IPS DF 19.7 (cell line): ENCODE results near the gene PTPN1.
"Not testable (repeated sequence)": the region's sequence is repeated elsewhere in the genome, so short reads cannot be mapped to it uniquely, and the experiment has no call there.

Experiments used
- DNase-seq: peaks from one replicate; pipeline ENCODE4 v3.0.0-alpha.2; 2013; ENCODE audit warnings: low read depth, low spot score

Gene PTPN1

DNA sequence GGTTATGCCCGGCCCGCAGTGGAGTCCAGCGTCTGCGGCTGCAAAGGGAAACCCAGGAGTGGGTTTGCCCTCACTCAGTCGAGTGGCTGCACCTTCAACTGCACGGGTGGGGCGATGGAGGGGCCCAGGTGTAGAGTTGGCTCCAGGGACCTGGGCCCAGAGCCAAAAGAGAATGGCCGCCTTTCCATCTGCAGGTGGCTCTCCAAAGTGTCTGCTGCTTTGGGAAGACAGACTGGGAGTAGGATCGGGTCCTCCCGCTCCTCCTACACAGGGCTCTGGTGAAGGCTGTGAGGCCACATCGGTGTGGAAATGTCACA is 80.1 kb downstream of the PTPN1 start:
- DNase-seq = no peak

DNA sequence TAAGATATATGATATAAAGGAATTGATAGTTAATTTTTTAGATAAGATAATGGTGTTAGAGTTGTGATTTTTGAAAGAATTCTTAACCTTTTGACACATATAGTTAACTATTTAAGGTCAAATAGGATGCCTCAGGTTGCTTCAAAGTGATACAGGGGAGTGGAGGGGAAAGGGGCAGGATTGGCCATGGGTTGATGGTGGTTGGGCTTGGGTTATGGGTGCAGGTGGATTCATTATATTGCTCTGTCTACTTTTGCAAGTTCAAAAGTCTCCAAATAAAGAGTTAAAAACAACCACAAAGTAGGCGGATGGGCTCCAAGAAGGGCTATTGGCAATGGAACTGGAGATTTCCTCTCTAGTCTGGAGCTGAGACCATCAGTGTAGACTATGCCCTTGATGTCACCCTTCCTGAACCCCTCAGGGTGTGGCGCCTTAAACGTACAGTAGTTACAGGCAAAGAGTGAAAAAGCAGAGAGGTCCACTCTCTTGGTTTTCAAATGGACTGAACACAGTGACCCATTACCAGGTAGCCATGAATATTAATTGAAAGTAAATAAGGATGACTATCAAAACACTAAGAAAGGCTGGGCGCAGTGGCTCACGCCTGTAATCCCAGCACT is 81.2 kb downstream of the PTPN1 start:
- no peak for DNase-seq

DNA sequence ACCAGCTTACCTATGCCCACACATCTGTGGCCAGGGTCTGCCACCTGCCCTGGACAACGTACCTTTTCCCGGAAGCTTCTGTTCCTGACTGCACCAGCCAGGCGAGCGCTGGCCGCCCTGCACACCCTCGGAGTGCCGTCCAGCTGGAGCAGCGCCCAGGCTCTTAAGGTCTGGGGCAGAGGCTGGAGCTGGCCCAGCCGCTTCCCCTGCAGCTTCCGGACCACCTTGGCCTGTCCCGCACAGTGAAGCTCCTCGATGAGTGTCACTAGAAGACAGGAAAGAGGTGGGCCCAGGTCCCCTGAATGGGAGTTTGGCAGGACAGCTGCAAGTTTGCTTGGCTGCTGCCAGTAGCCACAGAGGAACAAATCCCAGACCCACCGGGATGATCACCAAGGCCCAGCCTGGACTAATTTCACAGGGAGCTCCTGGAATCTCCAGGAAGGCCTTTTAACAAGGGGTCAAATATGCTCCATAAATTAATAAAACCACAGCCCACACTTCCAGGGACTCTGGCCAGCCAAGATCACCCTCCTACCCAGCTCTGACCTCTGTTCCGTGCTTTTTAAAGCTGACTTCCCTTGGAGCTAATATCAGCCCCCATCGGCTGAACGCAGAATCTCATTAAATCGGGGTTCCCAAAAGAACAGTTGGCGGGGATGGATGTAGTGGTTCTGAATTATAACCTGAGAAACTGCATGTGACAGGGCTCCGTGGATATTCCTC is 82.3 kb downstream of the PTPN1 start:
- no peak for DNase-seq

DNA sequence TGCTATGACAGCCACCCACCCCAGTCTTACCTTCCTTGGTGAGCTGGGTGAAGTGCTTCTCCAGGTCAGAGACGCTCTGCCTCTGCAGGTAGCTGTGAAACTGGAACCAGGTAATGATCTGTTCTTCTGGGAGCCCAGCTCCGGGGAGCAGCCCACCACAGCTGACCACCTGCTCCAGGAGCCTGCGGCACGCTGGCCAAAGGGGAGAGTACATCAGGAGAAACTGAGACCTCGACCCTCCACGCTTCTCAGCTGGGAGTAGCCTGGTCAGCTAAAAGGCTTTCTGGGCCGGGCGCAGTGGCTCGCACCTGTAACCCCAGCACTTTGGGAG is 82.8 kb downstream of the PTPN1 start:
- no peak for DNase-seq

DNA sequence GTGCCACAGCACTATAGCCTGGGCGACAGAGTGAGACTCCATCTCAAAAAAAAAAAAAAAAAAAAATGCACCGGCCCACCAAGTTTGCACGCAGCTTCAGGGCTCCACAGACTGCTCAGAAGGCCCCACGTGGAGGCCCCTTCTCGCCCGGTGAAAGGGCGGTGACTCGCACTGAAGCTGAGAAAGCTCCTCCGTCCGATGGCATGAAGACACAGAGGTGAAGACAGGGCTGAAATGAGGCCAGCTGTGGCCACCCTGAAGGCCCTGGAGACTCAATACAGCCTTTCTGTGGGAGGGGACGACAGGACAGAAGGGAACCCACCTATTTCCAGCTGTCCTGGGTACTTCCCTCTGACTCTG is 84.0 kb downstream of the PTPN1 start:
- no peak for DNase-seq

DNA sequence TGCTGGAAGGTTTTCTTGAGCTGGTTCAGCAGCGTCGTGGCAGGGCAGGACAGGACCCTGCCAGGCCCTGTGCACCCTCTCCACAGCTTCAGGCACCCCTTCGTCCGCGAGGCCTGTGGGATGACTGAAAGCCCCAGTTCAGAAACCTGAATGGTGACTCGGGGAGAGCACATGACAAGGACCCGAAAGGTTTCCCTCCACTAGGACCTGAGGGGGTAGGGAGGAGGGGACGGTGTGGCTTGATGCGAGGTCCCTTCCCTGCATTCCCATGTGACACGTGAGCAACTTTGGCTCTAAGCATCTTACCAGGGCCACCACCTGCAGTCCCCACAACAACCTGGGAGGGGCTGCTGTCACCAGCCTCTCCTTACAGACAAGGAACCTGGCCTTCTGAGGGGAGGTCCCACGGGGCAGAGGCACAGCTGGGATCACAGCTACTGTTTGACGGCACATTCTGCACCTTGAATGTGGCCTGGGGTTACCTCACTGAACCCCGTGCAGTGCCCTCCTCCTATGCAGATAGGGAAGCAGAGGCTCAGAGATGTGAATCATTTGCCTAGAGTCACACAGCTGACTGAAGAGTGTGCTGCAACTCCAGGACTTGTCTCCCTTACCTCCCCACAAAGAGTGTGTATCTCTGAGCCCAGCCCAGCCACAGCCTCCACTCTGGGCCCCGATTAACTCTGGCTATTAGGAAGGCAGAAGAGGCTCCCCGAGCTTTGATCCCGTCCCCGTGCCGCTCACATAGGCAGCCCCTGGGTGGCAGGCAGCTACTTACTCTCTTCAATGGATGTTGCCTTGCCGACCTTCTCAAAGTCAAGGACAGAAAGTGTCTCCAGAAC is 84.6 kb downstream of the PTPN1 start:
- no peak for DNase-seq

DNA sequence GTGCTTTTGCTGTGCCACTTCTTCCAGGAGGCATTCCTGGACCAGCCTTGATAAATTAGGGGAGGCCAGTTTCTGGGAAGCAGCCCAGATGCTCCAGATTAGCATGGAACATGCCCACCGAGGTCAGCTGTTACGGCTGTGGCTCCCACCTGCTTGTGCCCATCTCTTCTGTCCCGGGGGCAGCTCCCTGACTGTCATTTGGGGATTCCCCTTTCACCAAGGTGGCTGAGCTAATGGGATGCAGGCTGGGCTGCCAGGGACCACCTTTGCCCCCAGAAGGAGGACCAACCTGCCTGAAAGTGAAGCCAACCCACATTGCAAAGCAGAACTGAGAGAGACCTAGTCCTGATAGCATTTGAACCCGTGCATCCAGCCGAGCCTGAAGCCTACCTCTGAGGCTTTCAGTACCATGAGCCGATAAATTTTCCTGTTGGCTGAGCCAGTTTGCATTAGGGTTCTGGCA is 85.3 kb downstream of the PTPN1 start:
- no peak for DNase-seq

DNA sequence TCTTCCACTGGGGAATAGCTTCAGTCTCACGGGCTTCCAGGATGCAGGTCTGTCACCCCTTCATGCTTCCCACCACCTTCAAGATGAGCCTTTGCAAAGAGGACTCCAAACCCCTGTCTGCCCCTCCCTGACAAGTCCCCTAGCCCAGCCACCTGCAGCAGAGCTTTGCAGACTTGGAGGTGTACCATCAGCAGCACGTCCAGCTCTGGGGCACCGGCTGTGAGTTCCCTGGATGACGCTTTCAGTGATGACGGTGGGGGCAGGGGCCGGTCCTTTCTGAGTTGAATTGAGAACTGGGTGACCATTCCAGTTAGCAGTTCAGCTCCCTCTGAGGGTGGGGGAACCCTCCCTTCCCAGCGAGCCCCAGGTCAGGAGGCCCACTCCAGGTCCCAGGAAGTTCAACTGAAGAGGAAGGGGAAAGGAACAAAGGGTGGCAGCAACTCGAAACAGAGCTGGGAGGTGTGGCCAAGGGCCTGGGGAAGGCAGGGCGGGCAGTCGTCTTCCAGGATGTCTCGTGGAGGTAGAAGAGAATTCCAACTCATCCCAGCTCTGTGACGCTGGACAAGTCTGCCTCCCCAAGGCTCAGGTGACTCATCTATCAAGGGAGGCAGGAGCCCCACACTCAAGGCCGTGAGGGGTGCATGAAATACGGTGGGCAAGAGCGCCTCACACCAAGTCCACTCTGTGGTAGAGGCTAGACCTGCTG is 86.0 kb downstream of the PTPN1 start:
- DNase-seq = no peak

DNA sequence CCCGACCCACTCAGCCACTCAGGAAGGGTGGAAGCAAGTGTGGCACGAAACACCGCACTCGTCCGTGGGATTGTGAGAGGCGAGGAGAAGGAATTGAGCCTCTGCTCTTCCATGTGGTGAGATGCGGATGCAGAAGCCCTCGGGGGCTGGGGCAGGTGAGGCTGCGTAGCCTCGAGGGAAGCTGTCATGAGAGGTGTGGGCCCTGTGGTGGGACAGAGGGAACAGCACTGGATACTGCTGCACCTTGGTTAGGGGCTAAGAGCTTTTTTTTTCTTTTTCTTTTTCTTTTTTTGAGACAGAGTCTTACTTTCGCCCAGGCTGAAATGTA is 86.5 kb downstream of the PTPN1 start:
- no peak for DNase-seq

DNA sequence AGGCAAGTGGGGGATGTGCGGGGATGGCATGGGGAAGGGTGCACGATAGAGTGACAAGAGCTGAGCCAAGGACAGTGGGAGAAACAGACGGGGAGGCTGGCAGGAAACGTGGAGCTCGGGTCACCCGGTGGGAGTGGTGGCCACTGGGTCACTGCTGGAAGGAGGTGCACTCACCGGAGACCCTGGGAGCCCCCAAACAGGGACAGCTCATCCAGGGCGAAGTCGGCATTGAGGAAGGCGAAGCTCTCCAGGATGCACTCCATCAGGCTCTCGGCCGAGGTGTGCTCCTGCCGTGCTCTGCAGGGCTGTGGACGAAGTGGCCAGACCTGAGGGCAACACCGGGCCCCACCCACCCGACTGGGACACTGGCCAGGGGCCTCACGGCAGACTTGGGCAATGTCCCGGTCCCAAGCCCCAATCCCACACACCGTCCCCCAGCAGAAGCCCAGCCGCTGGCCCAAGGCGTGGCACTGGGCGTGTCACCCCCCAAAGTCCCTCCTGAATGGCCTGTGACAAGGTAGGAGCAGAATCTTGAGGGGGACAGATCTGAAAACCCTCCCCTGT is 87.3 kb downstream of the PTPN1 start:
- no peak for DNase-seq

DNA sequence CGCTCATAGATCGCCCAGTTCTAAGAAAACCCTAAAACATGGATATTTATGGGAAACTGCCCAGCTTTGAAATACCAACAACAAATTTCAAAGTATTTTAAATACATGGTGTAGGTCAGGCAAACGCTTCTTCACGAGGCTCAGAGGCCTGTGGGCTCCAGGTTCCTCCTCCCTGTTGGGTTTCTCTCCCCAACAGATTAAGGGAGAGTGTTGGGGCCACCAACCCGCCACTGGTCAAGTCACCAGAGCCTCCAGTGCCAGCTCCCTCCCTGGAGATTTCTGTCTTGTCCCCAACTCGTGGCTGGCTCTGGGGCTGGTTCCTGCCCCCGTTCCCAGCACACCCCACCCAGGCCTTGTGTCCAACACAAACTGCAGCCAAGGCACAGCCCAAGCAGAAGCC is 87.9 kb downstream of the PTPN1 start:
- no peak for DNase-seq

DNA sequence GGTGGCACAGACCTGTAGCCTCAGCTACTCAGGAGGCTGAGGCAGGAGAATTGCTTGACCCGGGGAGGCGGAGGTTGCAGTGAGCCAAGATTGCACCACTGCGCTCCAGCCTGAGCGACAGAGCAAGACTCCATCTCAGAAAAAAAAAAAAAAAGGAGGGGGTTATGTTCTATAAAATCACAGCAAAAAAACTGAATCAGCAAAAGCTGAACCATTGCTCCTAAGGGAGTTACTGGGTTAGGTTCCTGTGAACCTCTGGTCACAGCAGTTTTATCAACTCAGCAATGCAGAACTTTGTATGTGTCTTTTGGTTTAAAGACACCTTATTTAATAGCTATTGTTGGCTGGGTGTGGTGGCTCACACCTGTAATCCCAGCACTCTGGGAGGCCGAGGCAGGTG is 88.6 kb downstream of the PTPN1 start:
- not testable (repeated sequence) for DNase-seq

DNA sequence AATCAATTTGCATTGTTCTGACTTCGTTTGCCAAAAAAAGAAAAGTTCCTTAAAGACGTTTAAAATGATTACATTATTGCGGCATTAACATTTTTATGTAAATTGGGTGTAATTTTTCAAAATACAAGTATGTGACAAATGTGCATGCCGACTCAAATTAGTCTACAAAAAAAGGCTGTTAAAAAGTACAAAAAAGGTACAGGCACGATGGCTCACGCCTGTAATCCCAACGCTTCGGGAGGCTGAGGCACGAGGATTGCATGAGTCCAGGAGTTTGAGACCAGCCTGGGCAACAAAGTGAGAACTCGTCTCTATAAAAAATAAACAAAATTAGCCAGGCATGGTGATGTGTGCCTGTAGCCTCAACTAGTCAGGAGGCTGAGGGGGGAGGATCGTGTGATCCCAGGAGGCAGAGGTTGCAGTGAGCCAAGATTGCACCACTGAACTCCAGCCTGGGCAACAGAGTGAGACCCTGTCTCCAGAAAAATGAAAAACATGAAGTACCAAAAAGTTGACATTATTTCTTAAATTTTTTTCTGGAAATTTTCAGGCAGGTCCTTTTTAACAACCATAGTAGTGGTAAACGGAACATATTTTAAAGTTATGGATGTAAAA is 90.2 kb downstream of the PTPN1 start:
- no peak for DNase-seq

DNA sequence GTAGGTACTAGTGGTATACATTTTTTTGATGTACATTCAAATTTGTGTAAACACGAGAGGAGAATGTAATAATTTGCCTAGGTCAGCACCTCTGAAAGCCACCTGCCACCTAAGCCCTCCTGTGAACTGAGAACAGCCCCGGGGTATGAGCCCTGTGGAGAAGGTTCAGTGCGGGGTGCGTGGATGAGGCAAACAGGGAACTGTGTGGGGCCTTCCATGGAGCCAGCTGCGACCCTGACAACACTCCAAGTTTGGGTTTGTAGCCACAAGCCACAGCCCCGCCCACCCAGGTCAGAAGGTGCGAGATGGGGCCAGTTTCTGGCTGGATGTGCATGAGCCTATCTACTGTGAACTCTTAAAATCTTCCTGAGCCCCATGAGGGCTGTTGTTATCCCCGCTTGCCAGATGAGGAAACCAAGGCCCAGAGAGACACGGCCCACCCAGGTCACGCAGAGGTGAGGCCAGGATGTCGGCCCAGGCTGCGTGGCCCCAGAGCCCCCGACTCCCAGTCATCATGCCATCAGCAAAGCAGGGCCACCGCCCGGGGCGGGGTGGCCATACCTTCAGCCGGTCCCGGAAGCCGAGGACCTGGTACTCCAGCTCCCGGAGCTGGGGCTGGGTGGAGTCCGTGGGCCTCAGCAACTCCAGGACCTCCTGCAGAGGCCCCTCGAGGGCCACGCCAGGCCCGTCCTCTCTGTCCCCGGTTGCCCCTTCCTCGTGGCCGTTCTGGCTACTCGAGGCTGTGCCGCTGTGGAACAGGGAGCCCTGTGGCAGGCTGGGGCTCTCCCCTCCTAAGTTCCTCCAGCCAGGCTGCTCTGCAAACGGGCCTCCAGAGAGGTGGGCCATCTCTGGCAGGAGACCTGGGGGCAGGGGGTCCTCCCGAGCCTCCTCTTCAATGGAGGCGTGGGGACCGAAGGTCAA is 91.6 kb downstream of the PTPN1 start:
- DNase-seq = no peak

DNA sequence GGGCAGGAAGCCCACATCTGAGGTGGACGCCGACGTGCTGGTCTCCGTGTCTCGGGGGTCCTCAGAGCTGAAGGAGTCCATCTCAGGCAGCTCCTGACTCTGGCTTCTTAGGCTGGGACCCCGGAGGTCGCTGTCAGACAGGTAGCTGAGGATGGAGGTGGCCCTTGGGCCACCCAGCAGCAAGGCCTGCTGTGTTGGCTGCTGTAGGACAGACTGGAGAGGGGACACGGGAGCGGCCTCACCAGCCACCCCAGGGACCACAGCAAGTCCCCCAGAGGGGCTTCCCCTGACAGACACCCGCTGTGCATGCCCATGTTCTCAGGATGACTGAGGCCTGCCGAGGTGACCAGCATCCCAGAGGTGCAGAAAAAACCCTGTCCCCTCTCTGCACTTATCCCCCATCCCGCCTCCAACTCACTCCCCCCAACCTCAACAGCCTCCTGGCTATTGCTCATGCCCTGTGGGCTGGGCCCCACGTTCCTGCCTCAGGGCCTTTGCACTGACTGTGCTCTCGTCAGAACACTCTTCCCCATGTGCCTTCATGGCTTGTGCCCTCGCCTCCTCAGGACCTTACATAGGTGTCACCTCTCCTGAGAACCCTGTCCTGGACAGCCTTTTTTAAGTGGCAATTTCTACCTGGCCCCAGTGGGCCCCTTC is 92.4 kb downstream of the PTPN1 start:
- DNase-seq = no peak

DNA sequence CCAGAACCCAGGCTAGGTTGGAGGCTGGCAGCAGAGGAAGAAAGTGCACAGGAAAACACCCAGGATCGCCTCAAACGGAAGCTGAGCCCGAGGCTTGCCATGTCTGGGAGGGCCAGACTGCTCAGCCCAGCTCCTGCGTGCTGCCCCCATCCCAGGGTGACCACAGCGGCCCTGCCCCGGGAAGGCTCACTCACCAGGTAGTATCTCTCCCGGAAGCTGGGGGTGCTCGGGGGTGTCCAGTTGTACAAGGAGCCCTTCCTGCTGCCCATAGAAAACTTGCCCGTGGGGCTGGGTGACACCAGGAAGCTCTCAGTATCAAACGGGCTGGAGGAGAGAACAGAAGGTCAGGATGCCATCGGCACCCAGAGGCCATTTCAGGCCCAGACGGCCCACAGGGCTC is 94.3 kb downstream of the PTPN1 start:
- DNase-seq = no peak

DNA sequence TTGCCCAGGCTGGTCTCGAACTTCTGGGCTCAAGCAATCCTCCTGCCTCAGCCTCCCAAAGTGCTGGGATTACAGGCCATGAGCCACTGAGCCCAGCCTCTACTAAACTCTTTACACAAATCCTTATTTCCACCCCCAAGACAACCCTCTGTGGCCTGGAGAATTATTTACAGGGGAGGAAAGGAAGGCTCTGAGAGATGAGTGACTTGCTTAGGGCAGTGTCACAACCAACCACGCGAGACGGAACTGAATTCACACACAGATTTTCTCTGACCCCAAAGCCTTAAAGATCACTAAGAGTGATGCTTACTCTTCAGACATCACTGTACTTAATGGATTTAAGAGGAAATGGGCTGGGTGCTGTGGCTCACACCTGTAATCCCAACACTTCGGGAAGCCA is 95.0 kb downstream of the PTPN1 start:
- DNase-seq = no peak

DNA sequence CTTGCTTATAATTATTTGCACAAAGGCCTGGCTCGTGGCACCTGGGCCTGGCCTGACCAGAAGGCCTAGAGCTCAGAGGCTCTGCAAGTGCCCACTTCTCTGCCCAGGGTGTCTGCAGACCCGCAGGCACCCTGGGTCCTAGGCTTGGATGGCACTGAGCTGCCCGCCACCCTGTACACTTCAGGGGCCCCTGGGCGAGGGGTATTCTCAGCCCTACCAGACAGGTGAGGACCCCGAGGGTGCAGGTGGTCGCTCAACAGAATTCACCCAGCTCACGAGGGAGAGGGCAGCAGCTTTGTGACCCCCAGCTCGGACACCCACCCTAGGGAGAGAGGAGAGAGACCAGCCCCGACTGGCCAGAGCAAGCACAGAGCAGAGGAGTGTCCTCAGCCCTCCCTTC is 97.3 kb downstream of the PTPN1 start:
- no peak for DNase-seq

DNA sequence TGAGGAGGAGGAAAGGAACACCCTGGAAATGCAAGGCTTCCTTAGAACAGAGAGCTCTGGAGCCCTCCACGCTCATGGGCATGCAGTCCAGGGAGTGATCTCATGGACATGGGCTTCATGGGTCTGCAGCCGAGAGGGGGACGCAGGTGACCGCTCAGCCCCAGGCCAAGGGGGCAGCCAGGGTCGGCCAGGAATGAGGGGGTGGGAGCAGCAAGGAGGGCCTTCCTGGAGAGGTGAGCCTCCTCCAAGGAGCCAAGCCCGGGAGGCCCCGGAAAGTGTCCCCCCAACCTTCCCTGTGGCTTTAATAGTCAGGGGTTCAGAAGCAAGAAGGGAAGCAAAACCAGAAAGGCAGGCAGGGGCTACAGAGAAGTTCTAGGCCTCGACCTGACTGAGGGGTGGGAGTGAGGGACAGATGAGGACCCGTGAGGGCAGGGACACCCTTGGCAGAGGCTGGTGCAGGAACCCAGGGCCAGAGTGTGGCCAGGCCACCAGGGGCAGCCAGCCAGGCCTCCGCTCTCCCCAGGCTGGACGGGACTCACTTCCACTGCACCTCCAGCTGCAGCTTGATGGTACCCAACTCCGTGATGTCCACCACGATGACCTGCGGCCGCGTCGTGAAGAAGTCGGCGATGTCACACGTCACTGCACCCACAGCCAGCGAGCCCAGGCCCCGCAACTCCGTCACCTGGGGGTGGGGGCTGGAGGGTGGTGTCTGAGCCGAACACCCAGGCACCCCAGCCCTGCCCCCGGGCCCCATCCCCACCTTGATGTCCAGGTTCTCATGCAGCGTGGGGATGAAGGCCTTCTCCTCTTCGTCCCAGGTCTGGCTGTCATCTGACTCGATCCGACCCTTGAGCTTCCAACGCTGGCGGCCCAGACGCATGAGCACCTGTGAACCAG is 97.9 kb downstream of the PTPN1 start:
- DNase-seq = no peak
